ENCODE data around the gene C16orf92. TPM values are rescaled to one million over a fixed set of nuclear protein-coding genes. Genes with fewer than 3 reads are reported as not detected.

Gene C16orf92
- total RNA-seq, 1 donor from 2014 or later: not detected

- Mint-ChIP-seq H3K4me1 (ENCODE audit: low read depth) (peaks cover 24% of the 10 kb centered on the region), H3K4me3 (ENCODE audit: unreplicated experiment) (peak within 1 kb of the TSS; percentile 96), H3K36me3 (ENCODE audit: low read depth) (peaks cover 8% of the 10 kb centered on the region), H3K9me3 (ENCODE audit: low read depth) (no peaks in the 10 kb centered on the region), H3K27me3 (ENCODE audit: low read depth) (no peaks in the 10 kb centered on the region), H3K27ac (ENCODE audit: unreplicated experiment) (peak within 1 kb of the TSS; percentile 94)
- TF ChIP-seq CTCF (IDR thresholded peaks at IDR 0.05): peak; percentile 27
- peak; percentile 99 for DNase-seq (ENCODE audit: low spot score)
Observed at GRCh38 chr16:29995911-29996765, 26.9 kb upstream of the C16orf92 start, which contains the start of gene INO80E. TSS of gene INO80E (plus strand) at chr16:29996241. CDS start at chr16:29996311, 70 bp downstream.

GRCh38 chr16:29996766-29997250 is 26.2 kb upstream of the C16orf92 start:
- no peak for TF ChIP-seq CTCF (IDR thresholded peaks at IDR 0.05)
- no peaks in the 10 kb centered on the region for H3K27me3 Mint-ChIP-seq (ENCODE audit: low read depth)
- no peaks in the 10 kb centered on the region for H3K9me3 Mint-ChIP-seq (ENCODE audit: low read depth)
- H3K4me1 Mint-ChIP-seq (ENCODE audit: low read depth): peaks cover 24% of the 10 kb centered on the region
- peaks cover 8% of the 10 kb centered on the region for H3K36me3 Mint-ChIP-seq (ENCODE audit: low read depth)
- peak overlapping the region; percentile 94 for H3K27ac Mint-ChIP-seq (ENCODE audit: unreplicated experiment)
- DNase-seq (ENCODE audit: low spot score): no peak
- H3K4me3 Mint-ChIP-seq (ENCODE audit: unreplicated experiment): peak overlapping the region; percentile 96

GRCh38 chr16:29999605-30000004 is 23.4 kb upstream of the C16orf92 start:
- Mint-ChIP-seq H3K4me3 (ENCODE audit: unreplicated experiment) (no peak overlapping the region), H3K27me3 (ENCODE audit: low read depth) (no peaks in the 10 kb centered on the region), H3K27ac (ENCODE audit: unreplicated experiment) (no peak overlapping the region), H3K36me3 (ENCODE audit: low read depth) (peaks cover 3% of the 10 kb centered on the region), H3K4me1 (ENCODE audit: low read depth) (peaks cover 16% of the 10 kb centered on the region), H3K9me3 (ENCODE audit: low read depth) (no peaks in the 10 kb centered on the region)
- DNase-seq (ENCODE audit: low spot score): no peak
- no peak for TF ChIP-seq CTCF (IDR thresholded peaks at IDR 0.05)

GRCh38 chr16:30000735-30001631 is 22.0 kb upstream of the C16orf92 start:
- peak; percentile 90 for DNase-seq (ENCODE audit: low spot score)
- H3K27ac Mint-ChIP-seq (ENCODE audit: unreplicated experiment): no peak overlapping the region

More at GRCh38 chr16:30000735-30001631, 22.0 kb upstream of the C16orf92 start:
- H3K9me3 Mint-ChIP-seq (ENCODE audit: low read depth): no peaks in the 10 kb centered on the region
- H3K27me3 Mint-ChIP-seq (ENCODE audit: low read depth): no peaks in the 10 kb centered on the region
- TF ChIP-seq CTCF (IDR thresholded peaks at IDR 0.05): no peak
- H3K4me3 Mint-ChIP-seq (ENCODE audit: unreplicated experiment): no peak overlapping the region
- peaks cover 3% of the 10 kb centered on the region for H3K36me3 Mint-ChIP-seq (ENCODE audit: low read depth)
- peaks cover 11% of the 10 kb centered on the region for H3K4me1 Mint-ChIP-seq (ENCODE audit: low read depth)

Data from chondrocyte (in vitro differentiated cells).